Measurements from ENCODE around the gene VPREB3.
A peak's percentile ranks its signal among the peaks of the same experiment; 100 is the strongest.

GRCh38 chr22:23750714-23751440 lies 3.3 kb downstream of the VPREB3 start, which contains the start of gene ZNF70:
- TF ChIP-seq CTCF (IDR thresholded peaks at IDR 0.05) (peak in 1 of 4 experiments; percentile 5), POLR2A (IDR thresholded peaks at IDR 0.05) (peak; percentile 46)
